ENCODE measurements around the gene TRPM1. TPM values are rescaled to one million over a fixed set of nuclear protein-coding genes. Genes with fewer than 3 reads are reported as not detected.
"Not testable (repeated sequence)": the region's sequence is repeated elsewhere in the genome, so short reads cannot be mapped to it uniquely, and the experiment has no call there.

Gene TRPM1
- total RNA-seq, 2 experiments from 2014 or later, result not detected

DNA sequence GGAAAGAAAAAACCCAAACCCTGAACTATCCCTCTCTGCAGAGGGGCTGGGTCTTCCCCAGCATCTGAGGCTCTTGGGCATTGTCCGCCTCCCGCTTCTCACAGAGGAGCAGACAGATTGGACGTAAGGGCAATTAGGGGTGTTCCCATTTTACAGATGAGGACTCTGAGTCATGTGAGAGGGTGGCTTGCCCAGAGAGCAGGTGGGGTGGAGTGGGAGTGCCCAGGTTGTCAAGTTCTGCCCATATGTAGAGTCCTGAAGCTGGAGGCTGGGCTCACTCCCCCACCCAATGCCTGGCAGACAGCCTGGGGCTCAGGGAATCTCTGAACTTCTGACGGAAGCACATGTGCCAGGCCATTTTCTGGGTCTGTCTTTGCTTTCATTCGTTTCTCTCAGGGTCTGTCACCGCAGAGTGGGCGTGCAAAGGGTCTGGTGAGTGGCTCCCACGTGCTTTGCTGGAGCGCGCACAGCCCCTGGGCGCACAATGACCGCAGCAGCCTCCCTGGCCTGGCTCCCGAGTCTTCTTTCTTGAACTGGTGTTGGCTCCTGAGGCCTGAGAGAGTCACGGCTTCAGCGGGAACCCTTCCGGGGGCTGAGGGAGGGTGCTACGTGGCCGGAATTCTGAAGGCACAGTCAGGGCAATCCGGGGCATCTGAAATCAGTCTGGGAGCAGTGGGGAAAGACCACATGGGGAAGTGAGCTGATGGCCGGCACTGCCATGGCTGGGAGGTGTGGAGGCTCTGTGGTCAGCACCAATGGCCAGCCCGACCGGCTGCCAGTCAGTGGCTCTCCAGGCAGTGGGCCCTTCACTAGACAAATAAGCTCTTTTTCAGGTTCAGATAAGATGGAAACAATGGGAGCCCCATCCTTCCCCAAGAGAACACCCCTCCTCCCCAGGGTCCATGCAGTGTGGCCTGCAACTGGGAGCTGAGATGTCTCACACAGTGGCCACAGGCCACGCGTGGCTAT is 1.1 kb upstream of the TRPM1 start:
- DNase-seq, result no peak
- H3K27ac Mint-ChIP-seq, result no peak overlapping the region
- POLR2A ChIA-PET, result no interaction called here
- no peaks in the 10 kb centered on the region for H3K36me3 Mint-ChIP-seq (ENCODE audit: low read depth)
- peaks cover 19% of the 10 kb centered on the region for H3K27me3 Mint-ChIP-seq
- H3K4me3 Mint-ChIP-seq, result no peak overlapping the region
- CTCF ChIA-PET, result interaction anchor here (0.6 kb wide), 1 partner anchor 310 kb away, joined by 3 read pairs; no protein-coding TSS in a partner anchor
- no peaks in the 10 kb centered on the region for H3K9me3 Mint-ChIP-seq
- no peaks in the 10 kb centered on the region for H3K4me1 Mint-ChIP-seq

- POLR2A ChIA-PET, result no interaction called here
- Mint-ChIP-seq H3K27me3 (peaks cover 14% of the 10 kb centered on the region), H3K27ac (no peak overlapping the region), H3K9me3 (no peaks in the 10 kb centered on the region), H3K36me3 (ENCODE audit: low read depth) (no peaks in the 10 kb centered on the region), H3K4me1 (no peaks in the 10 kb centered on the region), H3K4me3 (no peak overlapping the region)
- no peak for DNase-seq
- CTCF ChIA-PET, result interaction anchor here (1.2 to 1.3 kb wide), 2 partner anchors 27 to 388 kb away, joined by 3 read pairs; no protein-coding TSS in a partner anchor
Measured at GRCh38 chr15:31102039-31102321, 455 bp upstream of the TRPM1 start.

GRCh38 chr15:31100738-31101137 is 787 bp downstream of the TRPM1 start:
- no peak for DNase-seq
- Mint-ChIP-seq H3K36me3 (ENCODE audit: low read depth) (no peaks in the 10 kb centered on the region), H3K4me3 (no peak overlapping the region), H3K4me1 (no peaks in the 10 kb centered on the region), H3K27ac (no peak overlapping the region), H3K27me3 (peaks cover 12% of the 10 kb centered on the region), H3K9me3 (no peaks in the 10 kb centered on the region)
- ChIA-PET CTCF (interaction anchor here (1.2 to 1.3 kb wide), 2 partner anchors 28 to 390 kb away, joined by 3 read pairs; no protein-coding TSS in a partner anchor), POLR2A (no interaction called here)

DNA sequence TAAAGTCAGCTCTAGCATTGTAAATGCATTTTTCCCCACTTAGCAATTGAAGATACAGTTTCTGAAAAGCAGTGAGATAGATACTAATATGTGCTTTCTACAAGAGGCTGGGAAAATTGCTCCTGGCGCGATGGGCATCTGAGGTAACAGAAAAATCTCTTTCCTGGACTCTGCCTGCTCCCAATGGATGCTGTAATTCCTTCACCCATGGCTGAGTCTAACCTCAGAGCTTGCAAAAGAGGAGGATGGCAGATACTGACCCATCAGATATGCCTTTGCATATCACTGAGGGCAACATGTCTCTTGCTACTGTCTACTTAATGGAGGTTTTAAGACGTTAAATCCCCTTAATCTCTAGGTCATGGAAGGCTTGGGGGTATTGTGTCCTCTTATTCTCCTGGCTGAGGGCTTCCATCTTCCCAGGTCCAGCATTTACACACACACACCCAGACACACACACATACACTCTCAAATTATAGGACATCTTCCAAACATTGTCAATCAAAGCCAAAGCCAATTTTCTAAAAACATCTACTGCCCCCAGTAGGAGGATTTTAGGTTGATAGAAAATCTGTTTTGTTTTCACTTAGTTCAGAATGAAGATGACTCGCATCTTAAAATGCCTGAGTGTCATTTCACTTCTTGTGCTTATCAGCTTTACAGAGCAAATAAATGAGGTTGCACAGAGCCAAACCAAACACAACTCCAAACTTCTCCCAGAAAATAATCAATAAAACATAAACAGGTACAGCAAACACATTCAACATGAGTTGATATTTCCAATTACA is 2.4 kb downstream of the TRPM1 start:
- no peak overlapping the region for H3K27ac Mint-ChIP-seq
- CTCF ChIA-PET, result interaction anchor here (0.6 kb wide), 1 partner anchor 196 kb away, joined by 3 read pairs; no protein-coding TSS in a partner anchor
- POLR2A ChIA-PET, result no interaction called here

DNA sequence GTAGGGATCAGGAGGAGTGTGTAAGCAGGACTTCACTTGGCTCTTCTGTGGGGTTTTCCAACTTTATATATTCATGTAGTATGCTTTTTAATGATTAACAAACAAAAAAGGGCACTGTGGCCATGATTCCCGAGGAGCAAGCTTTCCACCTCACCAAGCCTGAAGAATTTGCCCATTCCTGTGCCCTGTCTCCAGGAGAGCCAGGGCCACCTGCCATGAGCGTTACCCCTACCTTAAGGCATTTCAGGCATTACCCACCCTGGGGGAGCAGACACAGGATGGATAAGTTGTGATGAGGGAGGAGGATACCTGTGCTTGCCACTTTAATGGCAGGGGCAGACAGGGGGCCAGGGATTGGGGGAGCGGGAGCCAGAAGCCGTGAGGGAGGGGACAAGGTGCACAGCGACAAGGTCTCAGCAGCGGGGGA is 3.0 kb downstream of the TRPM1 start:
- ChIA-PET POLR2A (no interaction called here), CTCF (interaction anchor here (0.6 kb wide), 1 partner anchor 195 kb away, joined by 3 read pairs; no protein-coding TSS in a partner anchor)
- Mint-ChIP-seq H3K27ac (no peak overlapping the region), H3K4me3 (no peak overlapping the region), H3K27me3 (peaks cover 15% of the 10 kb centered on the region), H3K36me3 (ENCODE audit: low read depth) (no peaks in the 10 kb centered on the region), H3K4me1 (no peaks in the 10 kb centered on the region), H3K9me3 (no peaks in the 10 kb centered on the region)
- no peak for DNase-seq

More for the DNA sequence above, 2.4 kb downstream of the TRPM1 start:
- Mint-ChIP-seq H3K4me3 (no peak overlapping the region), H3K9me3 (no peaks in the 10 kb centered on the region), H3K27me3 (peaks cover 15% of the 10 kb centered on the region), H3K4me1 (no peaks in the 10 kb centered on the region), H3K36me3 (ENCODE audit: low read depth) (no peaks in the 10 kb centered on the region)
- DNase-seq, result no peak

GRCh38 chr15:31096563-31096962 is 5.0 kb downstream of the TRPM1 start:
- Mint-ChIP-seq H3K27me3 (peaks cover 18% of the 10 kb centered on the region), H3K36me3 (ENCODE audit: low read depth) (no peaks in the 10 kb centered on the region), H3K9me3 (no peaks in the 10 kb centered on the region), H3K4me1 (no peaks in the 10 kb centered on the region), H3K27ac (no peak overlapping the region), H3K4me3 (no peak overlapping the region)
- POLR2A ChIA-PET, result no interaction called here
- DNase-seq, result no peak
- CTCF ChIA-PET, result interaction anchor here (1.5 kb wide), 1 partner anchor 33 kb away, joined by 5 read pairs; no protein-coding TSS in a partner anchor

DNA sequence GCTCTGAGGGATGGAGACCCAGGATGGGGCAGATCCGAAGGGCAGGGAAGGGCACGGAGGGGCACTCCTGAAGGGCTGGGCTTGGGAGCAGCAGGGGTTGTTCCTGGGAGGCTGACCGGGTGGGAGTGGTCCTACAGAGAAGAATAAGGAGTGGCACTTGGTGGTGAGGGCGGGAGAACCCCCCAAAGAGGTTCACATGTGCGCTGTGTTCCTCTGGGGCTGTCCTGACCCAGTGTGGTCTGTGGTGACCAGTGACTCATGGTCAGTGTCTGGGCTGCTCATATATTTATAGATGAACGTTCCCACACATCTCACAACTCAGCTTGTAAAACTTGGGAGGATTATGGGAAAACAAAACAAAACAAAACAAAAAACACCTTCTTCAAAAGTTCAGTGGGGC is 10.0 kb downstream of the TRPM1 start:
- Mint-ChIP-seq H3K27ac (no peak overlapping the region), H3K4me3 (no peak overlapping the region), H3K27me3 (peaks cover 6% of the 10 kb centered on the region), H3K36me3 (ENCODE audit: low read depth) (no peaks in the 10 kb centered on the region), H3K9me3 (no peaks in the 10 kb centered on the region), H3K4me1 (no peaks in the 10 kb centered on the region)
- CTCF ChIA-PET, result no interaction called here
- POLR2A ChIA-PET, result no interaction called here
- no peak for DNase-seq

- CTCF ChIA-PET, result no interaction called here
- no peaks in the 10 kb centered on the region for H3K36me3 Mint-ChIP-seq (ENCODE audit: low read depth)
Measured at GRCh38 chr15:31090766-31091165, 10.8 kb downstream of the TRPM1 start.

GRCh38 chr15:31089368-31090047 is 12.0 kb downstream of the TRPM1 start:
- no peaks in the 10 kb centered on the region for H3K4me1 Mint-ChIP-seq
- POLR2A ChIA-PET, result no interaction called here
- H3K9me3 Mint-ChIP-seq, result no peaks in the 10 kb centered on the region
- no peak overlapping the region for H3K27ac Mint-ChIP-seq
- DNase-seq, result no peak
- CTCF ChIA-PET, result no interaction called here
- peaks cover 6% of the 10 kb centered on the region for H3K27me3 Mint-ChIP-seq
- no peak overlapping the region for H3K4me3 Mint-ChIP-seq
- no peaks in the 10 kb centered on the region for H3K36me3 Mint-ChIP-seq (ENCODE audit: low read depth)

More at GRCh38 chr15:31090766-31091165, 10.8 kb downstream of the TRPM1 start:
- Mint-ChIP-seq H3K27me3 (peaks cover 6% of the 10 kb centered on the region), H3K4me1 (no peaks in the 10 kb centered on the region), H3K4me3 (no peak overlapping the region), H3K27ac (no peak overlapping the region), H3K9me3 (no peaks in the 10 kb centered on the region)
- POLR2A ChIA-PET, result no interaction called here
- DNase-seq, result no peak

DNA sequence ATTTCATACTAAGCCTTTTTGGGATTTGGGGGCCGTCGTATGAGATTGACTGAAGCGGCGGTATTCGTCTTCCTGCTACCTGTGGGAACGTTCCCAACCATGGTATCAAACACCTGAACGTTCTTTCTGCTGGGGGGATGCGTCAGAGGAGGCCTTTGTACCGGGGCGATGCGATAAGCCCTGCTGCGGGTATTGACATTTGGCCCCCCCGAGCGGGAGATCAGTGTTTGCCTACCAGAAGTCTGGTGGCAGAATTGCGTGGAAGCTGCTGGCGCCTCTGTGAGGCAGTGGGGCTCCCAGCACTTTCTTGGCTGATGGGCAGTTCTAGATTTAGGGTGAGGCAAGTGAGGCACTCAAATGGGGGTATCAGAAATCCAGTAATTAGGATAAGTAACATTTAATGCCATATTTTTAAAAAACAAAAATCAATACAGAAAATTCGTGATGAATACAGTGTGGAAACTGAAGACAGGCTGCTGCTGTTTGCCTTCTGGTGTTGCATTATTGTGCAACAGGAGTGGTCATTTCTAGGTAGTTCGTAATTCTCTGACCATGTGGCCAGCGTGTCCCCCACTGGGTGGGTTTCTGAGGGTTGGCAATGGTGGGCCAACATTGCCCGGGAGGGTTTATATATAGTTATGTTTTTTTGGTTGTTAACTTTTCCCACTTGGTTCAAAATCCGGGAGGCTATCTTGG is 12.7 kb downstream of the TRPM1 start:
- POLR2A ChIA-PET, result no interaction called here
- no peaks in the 10 kb centered on the region for H3K9me3 Mint-ChIP-seq
- CTCF ChIA-PET, result no interaction called here

DNA sequence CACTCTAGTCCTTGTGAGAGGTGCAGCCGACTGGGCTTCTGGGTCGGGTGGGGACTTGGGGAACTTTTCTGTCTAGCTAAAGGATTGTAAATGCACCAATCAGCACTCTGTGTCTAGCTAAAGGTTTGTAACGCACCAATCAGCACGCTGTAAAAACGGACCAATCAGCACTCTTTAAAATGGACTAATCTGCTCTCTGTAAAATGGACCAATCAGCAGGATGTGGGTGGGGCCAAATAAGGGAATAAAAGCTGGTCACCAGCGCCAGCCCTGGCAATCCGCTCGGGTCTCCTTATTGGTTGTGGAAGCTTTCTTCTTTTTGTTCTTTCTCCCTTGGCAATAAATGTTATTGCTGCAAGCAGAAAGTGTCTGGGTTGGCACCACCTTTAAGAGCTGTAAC is 13.5 kb downstream of the TRPM1 start:
- H3K36me3 Mint-ChIP-seq (ENCODE audit: low read depth); H3K4me3 Mint-ChIP-seq; POLR2A ChIA-PET; H3K27ac Mint-ChIP-seq; H3K27me3 Mint-ChIP-seq; H3K4me1 Mint-ChIP-seq; DNase-seq; H3K9me3 Mint-ChIP-seq: not testable (repeated sequence)
- CTCF ChIA-PET, result interaction anchor here (0.9 kb wide), 1 partner anchor 41 kb away, joined by 3 read pairs; no protein-coding TSS in a partner anchor

More for the DNA sequence above, 12.7 kb downstream of the TRPM1 start:
- no peak for DNase-seq
- Mint-ChIP-seq H3K4me1 (no peaks in the 10 kb centered on the region), H3K27me3 (peaks cover 8% of the 10 kb centered on the region), H3K4me3 (no peak overlapping the region), H3K36me3 (ENCODE audit: low read depth) (no peaks in the 10 kb centered on the region), H3K27ac (no peak overlapping the region)

DNA sequence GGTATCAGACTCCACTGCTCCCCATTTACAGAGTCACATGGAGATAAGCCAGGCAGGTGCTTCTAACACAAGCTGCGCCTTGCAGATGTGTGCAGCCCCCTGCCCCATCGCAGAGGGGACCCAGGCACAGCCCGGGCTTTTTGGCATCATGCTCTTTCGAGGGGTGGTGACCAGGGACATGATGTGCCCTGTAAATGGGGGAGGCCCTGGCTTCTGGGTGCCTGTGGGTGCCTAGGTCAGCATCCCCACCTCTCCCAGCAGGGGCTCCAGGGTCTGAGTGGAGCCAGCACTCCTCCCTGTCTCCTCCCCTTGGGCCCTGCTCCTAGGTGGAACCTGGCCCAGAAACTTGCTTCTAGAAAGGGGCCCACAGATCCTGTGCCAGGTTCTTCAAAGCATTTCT is 15.2 kb downstream of the TRPM1 start:
- H3K9me3 Mint-ChIP-seq, result no peaks in the 10 kb centered on the region
- H3K27me3 Mint-ChIP-seq, result peaks cover 17% of the 10 kb centered on the region
- peaks cover 2% of the 10 kb centered on the region for H3K4me1 Mint-ChIP-seq
- no peak overlapping the region for H3K27ac Mint-ChIP-seq
- DNase-seq, result no peak
- H3K4me3 Mint-ChIP-seq, result no peak overlapping the region
- H3K36me3 Mint-ChIP-seq (ENCODE audit: low read depth), result no peaks in the 10 kb centered on the region
- ChIA-PET CTCF (no interaction called here), POLR2A (no interaction called here)
